MM.1S (cell line): ENCODE measurements around the gene CACNA2D1.

ENCODE experiments used
- DNase-seq: peaks from one replicate; pipeline ENCODE4 v3.0.0-alpha.2; 2015
- H2AFZ ChIP-seq: fragments of 300-600 bp; sonication (generic); 2 replicates; pipeline ENCODE4 v1.6.0; 2016; ENCODE audit warnings: antibody characterized with exemption, low read length
- H3F3A ChIP-seq: fragments of 300-600 bp; sonication (generic); 2 replicates; pipeline ENCODE4 v1.6.1; 2016; ENCODE audit warnings: mild to moderate bottlenecking, antibody characterized with exemption, low read length, moderate library complexity, mixed read lengths; ENCODE audit not compliant: insufficient read depth
- H3K27ac ChIP-seq: fragments of 300-600 bp; sonication (generic); 2 replicates; pipeline ENCODE4 v1.5.1; 2016; ENCODE audit warnings: mild to moderate bottlenecking, low read length
- H3K27me3 ChIP-seq: fragments of 300-600 bp; sonication (generic); replicated peaks from 2 replicates; pipeline ENCODE4 v1.6.0; 2016; ENCODE audit warnings: low read length; ENCODE audit not compliant: insufficient read depth
- H3K36me3 ChIP-seq: fragments of 300-600 bp; sonication (generic); replicated peaks from 2 replicates; pipeline ENCODE4 v1.6.1; 2016; ENCODE audit warnings: mild to moderate bottlenecking, low read length, mixed read lengths; ENCODE audit not compliant: insufficient read depth
- H3K4me1 ChIP-seq: fragments of 300-600 bp; sonication (generic); 2 replicates; pipeline ENCODE4 v1.6.1; 2016; ENCODE audit warnings: low read length, mixed read lengths
- H3K4me2 ChIP-seq: fragments of 300-600 bp; sonication (generic); 2 replicates; pipeline ENCODE4 v1.6.0; 2016; ENCODE audit warnings: low read depth, low read length
- H3K4me3 ChIP-seq: fragments of 300-600 bp; sonication (generic); 2 replicates; pipeline ENCODE4 v1.5.1; 2016; ENCODE audit warnings: low read length, mixed read lengths
- H3K79me2 ChIP-seq: fragments of 300-600 bp; sonication (generic); 2 replicates; pipeline ENCODE4 v1.6.1; 2016; ENCODE audit warnings: mixed run types, low read length, mixed read lengths
- H3K9ac ChIP-seq: fragments of 300-600 bp; sonication (generic); 2 replicates; pipeline ENCODE4 v1.6.1; 2016; ENCODE audit warnings: low read length, mixed read lengths
- H3K9me2 ChIP-seq: fragments of 300-600 bp; sonication (generic); replicated peaks from 2 replicates; pipeline ENCODE4 v1.6.1; 2016; ENCODE audit warnings: mild to moderate bottlenecking, low read length, mixed read lengths; ENCODE audit not compliant: insufficient read depth
- H3K9me3 ChIP-seq: fragments of 300-600 bp; sonication (generic); replicated peaks from 2 replicates; pipeline ENCODE4 v1.6.1; 2016; ENCODE audit warnings: mild to moderate bottlenecking, low read length, mixed read lengths; ENCODE audit not compliant: insufficient read depth
- H4K20me1 ChIP-seq: fragments of 300-600 bp; sonication (generic); 2 replicates; pipeline ENCODE4 v1.6.1; 2016; ENCODE audit warnings: mild to moderate bottlenecking, low read length, moderate library complexity, mixed read lengths; ENCODE audit not compliant: insufficient read depth
- CTCF ChIP-seq: fragments of 300-600 bp; sonication (generic); IDR thresholded peaks from 2 replicates; pipeline ENCODE4 v1.5.1; 2016; ENCODE audit warnings: antibody characterized with exemption, low read length, mixed read lengths
- EZH2 ChIP-seq: fragments of 300-600 bp; sonication (generic); optimal IDR thresholded peaks from 2 replicates; pipeline ENCODE3; 2017; ENCODE audit warnings: low read depth, mild to moderate bottlenecking, antibody characterized with exemption, low read length, mixed read lengths
- EZH2phosphoT487 ChIP-seq: fragments of 300-600 bp; sonication (generic); IDR thresholded peaks from 2 replicates; pipeline ENCODE4 v1.6.1; 2018; ENCODE audit warnings: antibody characterized with exemption, low read length

Gene CACNA2D1

GRCh38 chr7:82404094-82404493 lies 39.5 kb downstream of the CACNA2D1 start:
- H3K27me3 ChIP-seq = no peaks in the 10 kb centered on the region
- TF ChIP-seq EZH2 (no peak), EZH2phosphoT487 (no peak), CTCF (no peak)
- no peak overlapping the region for H2AFZ ChIP-seq
- DNase-seq = no peak
- no peaks in the 10 kb centered on the region for H3K9me3 ChIP-seq
- H3F3A ChIP-seq = no peaks in the 10 kb centered on the region
- H3K9me2 ChIP-seq = no peaks in the 10 kb centered on the region
- H3K4me3 ChIP-seq = no peak overlapping the region
- H3K79me2 ChIP-seq = no peaks in the 10 kb centered on the region
- no peak overlapping the region for H3K27ac ChIP-seq
- H3K4me1 ChIP-seq = no peaks in the 10 kb centered on the region
- H3K36me3 ChIP-seq = no peaks in the 10 kb centered on the region
- H3K9ac ChIP-seq = no peak overlapping the region
- H4K20me1 ChIP-seq = no peaks in the 10 kb centered on the region
- no peak overlapping the region for H3K4me2 ChIP-seq

GRCh38 chr7:82397879-82398524 lies 45.6 kb downstream of the CACNA2D1 start:
- H2AFZ ChIP-seq = no peak overlapping the region
- no peak overlapping the region for H3K4me3 ChIP-seq
- H4K20me1 ChIP-seq = no peaks in the 10 kb centered on the region
- no peaks in the 10 kb centered on the region for H3F3A ChIP-seq
- TF ChIP-seq EZH2 (no peak), EZH2phosphoT487 (no peak), CTCF (no peak)
- no peak for DNase-seq
- no peak overlapping the region for H3K27ac ChIP-seq
- H3K27me3 ChIP-seq = no peaks in the 10 kb centered on the region
- no peaks in the 10 kb centered on the region for H3K79me2 ChIP-seq
- no peak overlapping the region for H3K9ac ChIP-seq
- H3K9me2 ChIP-seq = no peaks in the 10 kb centered on the region
- no peaks in the 10 kb centered on the region for H3K4me1 ChIP-seq
- H3K9me3 ChIP-seq = no peaks in the 10 kb centered on the region
- H3K4me2 ChIP-seq = no peak overlapping the region
- H3K36me3 ChIP-seq = no peaks in the 10 kb centered on the region

GRCh38 chr7:82396343-82396742 lies 47.2 kb downstream of the CACNA2D1 start:
- DNase-seq = no peak
- Histone ChIP-seq H3K9me3 (no peaks in the 10 kb centered on the region), H3K9ac (no peak overlapping the region), H3K4me3 (no peak overlapping the region), H3K79me2 (no peaks in the 10 kb centered on the region), H3K27ac (no peak overlapping the region), H3K27me3 (no peaks in the 10 kb centered on the region), H3K4me1 (no peaks in the 10 kb centered on the region), H3F3A (no peaks in the 10 kb centered on the region), H3K36me3 (no peaks in the 10 kb centered on the region), H3K9me2 (no peaks in the 10 kb centered on the region), H4K20me1 (no peaks in the 10 kb centered on the region), H3K4me2 (no peak overlapping the region), H2AFZ (no peak overlapping the region)
- TF ChIP-seq CTCF (no peak), EZH2phosphoT487 (no peak), EZH2 (no peak)
